Measurements from ENCODE around the gene MPST.

GRCh38 chr22:37017356-37017755 is 2.2 kb upstream of the MPST start:
- no peak for TF ChIP-seq CTCF (conservative IDR thresholded peaks at IDR 0.05; ENCODE audit: low read length)
- TF ChIP-seq EZH2phosphoT487 (IDR thresholded peaks at IDR 0.05; ENCODE audit: borderline replicate concordance, low read depth, low read length) = no peak
